GM18508 (cell line): ENCODE measurements around the gene TTC23.

Experiments used
- ATAC-seq: cut with Tn5 transposase; IDR thresholded peaks from one replicate; pipeline ENCODE4 v1.9.1; 2021; ENCODE audit warnings: moderate number of reproducible peaks; ENCODE audit not compliant: insufficient read depth, unreplicated experiment

Gene TTC23

DNA sequence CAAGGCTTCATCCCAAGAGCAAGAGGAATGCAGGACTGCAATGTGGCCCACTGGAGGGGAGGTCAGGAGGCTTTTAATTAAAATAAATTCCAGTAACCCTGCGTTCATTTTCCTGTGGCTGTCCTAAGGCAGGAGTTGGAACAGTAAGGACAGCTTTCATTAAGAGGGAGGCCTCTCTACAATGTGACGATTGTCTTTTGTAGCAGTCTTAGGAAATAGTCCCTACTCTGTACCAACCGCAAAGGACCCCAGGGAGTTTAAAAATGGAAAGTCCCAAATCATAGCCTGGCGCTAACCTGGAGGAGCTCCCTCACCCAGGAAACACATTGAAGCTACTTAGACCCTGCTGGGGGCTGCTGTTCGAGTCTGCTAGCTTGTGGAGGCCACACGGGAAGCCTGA is 81.7 kb downstream of the TTC23 start:
- no peak for ATAC-seq

DNA sequence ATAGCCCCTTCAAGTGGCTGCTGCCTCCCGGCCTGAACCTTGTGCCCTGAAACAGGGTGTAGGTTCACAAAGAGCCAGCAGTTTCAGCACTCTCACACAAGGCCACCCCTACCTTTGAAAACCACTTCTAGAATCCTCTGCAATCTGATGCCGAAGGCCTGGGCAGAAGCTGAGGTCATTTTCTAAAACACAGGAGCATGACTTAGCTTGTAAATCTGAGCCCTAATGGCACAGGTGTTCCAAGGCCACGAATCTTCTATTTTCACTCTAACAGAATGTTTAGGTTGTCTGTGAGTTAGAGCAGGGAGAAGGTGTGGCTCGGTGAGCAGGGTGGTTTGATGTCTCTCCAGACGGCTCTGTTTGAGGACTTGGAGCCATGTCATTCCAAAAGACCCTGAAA is 82.2 kb downstream of the TTC23 start:
- ATAC-seq = no peak

DNA sequence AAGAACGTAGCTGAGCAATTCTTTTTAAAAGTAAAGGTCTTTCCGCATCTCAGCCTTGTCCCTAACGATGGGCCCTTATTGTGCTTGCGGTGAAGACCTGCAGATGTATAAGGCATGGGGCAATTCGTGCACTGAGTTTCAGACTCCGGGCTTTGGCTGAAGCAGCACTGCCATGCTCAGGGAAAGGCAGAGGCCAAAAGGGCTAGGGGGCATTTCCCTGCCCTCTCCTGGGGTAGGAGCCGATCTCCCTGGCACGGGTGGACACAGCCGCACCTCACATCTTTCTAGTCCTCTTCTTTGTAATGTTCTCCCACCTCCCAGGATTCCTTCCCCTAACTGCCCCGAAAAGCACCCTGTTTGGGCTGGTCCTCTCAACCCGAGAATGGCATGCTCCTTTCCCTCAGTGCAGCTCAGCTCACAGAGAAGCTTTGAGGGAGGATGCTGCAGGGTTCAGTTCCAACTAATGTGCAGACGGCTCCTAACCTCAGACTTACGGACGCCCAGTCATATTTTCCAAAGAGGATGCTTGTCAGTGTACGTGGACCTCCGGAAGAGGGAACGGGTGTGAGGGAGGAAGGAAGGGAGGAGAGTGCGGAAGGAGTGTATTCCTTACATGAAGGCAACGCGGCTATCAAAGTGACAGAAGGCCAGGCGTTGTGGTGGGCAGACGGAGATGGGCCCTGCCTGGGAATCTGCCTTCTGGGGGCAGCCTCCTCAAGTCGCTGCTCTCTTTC is 83.3 kb downstream of the TTC23 start:
- no peak for ATAC-seq

DNA sequence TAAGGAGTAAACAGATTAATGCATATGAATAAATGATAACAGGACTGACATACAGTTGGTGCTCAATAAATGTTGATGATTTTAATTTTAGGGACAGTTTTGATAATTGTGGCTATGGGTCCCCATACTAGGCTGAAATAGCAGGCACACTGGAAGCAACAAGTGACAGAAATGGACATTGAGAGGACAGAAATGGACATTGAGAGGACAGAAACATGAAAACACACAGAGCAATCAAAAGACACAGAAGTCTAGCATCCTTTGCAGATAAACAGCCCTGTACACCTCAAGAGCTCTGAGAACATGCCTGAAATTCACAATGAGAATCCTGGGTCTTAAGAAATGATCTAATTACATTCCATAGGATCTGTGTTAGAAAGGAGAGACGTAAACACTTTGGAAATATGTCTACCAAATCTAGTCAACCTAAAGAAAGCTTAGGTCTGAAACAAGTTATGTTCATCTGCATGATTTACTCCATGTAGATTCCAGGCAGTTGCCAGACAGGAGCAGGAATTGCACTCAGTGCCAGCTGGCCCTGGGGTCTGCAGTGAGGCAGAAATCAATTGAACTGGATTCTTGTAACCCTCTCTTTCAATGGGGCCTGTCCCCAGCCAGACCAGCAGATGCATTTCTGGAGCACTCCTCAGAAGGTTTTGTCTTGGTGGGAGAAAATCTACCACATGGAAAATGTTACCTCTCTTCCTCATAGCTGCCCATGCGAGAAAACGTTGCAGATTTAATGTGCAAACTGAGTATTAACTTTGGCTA is 84.2 kb downstream of the TTC23 start:
- no peak for ATAC-seq

DNA sequence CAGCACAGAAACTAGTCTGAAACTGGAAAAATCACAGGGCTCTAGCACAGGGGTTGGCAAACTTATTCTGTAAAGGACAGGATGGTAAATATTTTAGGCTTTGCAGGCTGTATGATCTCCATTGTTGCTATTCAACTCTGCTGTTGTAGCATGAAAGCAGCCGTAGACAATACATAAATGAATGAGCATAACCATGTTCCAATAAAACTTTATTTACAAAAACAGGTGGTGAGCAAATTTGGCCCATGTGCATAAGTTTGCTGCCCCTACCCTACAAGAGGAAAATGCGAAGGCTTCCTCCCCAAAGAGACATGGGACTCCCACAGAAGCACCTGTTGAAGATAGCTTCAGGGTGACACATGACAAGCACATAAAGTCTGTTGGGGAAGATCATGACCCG is 85.3 kb downstream of the TTC23 start:
- no peak for ATAC-seq

DNA sequence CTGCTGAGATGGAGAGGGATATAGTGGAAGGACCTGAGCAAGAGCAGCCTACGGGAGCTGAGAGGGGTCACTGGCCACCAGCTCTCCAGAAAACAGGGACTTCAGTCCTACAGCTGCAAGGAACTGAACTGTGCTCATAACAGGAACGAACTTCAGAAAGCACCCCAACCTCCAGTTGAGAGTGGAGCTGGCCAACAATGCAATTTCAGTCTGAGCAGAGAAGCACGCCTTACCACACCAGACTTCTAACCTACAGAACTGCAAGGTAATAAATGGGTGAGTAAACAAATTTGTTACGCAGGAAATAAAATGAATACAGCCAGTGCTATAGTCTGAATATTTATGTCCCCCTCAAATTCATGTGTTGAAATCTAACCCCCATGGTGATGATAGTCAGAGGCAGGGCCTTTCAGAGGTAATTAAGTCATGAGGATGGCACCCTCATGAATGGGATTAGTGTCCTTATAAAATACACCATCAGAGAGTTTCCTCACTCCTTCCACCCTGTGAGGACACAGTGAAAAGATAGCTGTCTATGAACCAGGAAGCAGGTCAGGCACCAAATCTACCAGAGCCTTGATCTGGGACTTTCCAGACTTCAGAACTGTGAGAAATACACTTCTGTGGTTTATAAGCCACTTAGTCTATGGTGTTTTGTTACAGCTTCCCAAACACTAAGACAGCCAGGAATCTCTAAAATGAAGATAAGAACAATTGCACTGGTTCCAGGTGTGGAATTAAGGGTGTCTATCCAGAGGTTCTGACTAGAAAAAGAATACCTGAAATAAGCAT is 85.9 kb downstream of the TTC23 start:
- no peak for ATAC-seq

DNA sequence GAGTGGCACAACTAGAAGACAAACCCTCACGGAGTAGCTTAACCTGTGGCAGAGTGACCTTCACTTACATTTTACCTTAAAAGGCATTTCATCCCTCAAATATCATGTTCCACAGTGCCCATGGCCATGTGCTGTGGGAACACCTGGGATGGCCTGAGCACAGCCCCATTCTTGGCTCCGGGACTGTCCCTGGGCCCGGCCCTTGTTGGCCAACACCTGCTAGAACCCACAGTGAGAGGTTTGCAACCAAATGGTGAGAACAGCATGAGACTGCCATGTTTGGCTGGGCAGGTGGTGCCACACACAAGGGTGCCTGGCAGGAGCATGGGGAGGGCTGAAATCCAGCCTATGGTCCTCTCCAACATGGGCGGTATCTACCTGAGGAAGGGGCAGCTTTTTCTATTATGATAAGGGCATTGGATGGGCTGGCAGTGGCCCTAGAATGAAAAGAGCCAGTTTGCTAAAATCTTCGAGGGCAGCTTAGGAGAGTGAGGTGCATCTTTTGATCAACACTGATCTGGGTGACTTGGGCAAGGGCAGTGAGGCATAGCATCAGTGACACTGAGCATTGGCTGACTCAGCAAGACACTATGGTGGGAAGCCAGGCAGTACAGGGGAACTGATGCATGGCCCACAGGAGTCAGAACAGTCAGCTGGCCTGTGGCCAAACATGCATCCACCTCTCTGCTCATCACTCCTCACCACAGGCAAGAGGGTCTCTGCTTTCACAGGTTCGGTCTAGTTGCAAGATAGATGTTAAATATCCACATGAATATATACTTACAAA is 90.6 kb downstream of the TTC23 start:
- no peak for ATAC-seq

DNA sequence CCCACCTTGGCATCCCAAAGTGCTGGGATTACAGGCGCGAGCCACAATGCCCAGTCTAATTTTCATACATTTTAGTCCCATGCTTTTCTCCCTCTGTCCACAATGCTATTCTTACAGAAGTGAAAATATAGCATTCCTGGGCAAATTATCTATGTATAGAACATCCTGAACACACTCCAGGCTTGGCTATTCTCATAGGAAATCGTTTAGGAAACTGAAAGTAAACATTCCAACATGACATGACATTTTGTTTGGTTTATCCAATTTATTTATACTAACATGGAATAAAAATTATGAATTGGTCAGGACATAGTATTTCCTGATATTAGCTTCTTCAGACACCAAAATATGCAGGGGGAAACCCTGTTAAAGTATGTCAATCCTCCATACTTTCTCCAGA is 91.9 kb downstream of the TTC23 start:
- ATAC-seq = no peak

DNA sequence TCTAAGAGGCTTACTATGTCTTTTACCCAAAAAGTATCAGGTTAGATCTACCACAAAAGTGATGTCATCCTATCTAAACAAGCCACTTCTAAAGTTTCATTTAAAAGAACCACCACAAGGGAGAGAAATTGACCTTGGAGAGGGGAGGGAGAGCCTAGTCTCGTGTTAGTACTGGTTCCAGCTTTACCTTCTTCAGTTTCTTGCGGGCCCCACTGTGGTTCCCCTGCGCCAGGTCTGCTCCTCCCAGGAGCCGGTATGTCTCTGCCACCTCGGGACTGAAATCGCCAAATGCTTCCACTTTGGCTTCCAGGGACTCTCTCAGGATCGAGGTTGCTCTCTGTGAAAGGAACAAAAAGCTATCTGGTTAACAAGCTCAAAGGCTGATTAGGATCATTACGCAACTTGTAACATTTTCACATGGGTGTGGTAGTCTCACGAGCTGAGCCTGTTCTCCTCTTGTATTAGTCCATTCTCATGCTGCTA is 93.4 kb downstream of the TTC23 start:
- ATAC-seq = no peak

DNA sequence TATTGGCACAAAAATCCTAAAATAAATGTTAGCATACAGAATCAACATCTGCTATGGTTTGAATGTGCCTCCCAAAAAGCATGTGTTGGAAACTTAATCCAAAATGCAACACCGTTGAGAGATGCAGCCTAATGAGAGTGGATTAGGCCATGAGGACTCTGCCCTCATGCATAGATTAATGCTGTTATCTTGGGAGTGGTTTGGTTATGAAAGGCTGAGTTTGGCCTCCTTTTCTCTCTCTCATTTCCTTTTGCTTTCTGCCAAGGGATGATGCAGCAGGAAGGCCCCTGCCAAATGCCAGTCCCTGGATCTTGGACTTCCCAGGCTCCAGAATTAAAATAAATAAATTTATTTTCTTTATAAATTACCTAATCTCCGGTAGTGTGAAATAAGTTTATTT is 95.1 kb downstream of the TTC23 start:
- no peak for ATAC-seq

DNA sequence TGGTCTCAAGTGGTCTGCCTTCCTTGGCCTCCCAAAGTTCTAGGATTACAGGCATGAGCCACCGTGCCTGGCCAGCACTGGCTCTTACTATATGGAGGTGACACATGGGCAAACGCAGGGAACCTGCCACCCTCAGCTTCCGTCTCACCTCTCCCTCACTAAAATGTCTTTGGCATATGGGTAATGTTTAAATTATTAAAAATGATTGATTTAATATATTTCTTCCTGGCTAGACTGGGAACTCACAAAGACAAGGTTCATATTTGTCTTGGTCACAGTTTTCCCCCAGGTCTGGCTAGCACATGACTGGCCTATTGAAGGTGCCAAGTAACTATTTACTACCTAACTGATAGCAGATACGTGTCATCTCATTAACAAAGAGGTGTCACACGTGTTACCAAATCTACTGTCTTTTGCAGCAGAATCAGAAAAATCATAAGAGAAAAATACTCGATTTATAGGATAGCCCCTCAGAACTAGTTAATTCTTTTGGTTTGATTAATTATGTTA is 96.3 kb downstream of the TTC23 start:
- no peak for ATAC-seq

DNA sequence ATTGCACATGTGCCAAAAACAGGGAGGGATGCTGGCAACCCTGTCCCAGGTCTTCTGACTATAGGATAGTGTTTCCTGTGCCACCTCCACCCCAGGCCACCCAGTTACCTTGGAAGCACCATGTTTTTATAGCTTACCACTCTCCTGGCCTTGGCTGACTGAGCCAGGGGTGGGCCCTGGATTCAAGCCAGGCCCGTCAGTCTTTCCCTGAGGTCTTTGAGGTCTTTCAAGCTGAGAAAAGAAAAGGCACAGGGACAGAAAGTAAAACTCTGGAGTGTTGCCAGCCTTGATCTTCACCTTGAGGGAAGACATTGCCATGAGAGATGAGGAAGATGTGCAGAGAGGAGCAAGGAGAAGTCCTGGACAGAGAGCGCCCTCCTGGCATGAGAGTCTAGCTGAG is 98.2 kb downstream of the TTC23 start:
- ATAC-seq = no peak

DNA sequence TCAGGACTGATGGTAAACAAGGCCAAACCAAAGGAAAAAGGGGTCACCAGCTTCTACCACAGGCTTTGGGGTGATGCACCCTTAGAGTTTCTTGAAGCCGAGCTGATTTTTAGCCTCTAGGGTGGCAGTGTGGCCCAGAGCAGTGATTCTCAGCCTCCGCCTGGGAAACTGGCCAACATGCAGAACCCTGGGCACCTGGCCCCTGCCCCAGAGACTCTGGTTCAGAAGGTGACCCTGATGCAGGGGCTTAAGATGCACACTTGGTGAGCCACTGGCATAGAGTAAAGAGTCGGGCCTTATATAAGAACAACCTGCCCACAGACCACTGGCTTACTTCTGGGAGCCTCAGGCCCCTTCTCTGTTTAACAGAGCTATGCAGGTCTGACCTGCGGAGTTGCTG is 100.0 kb downstream of the TTC23 start:
- no peak for ATAC-seq

DNA sequence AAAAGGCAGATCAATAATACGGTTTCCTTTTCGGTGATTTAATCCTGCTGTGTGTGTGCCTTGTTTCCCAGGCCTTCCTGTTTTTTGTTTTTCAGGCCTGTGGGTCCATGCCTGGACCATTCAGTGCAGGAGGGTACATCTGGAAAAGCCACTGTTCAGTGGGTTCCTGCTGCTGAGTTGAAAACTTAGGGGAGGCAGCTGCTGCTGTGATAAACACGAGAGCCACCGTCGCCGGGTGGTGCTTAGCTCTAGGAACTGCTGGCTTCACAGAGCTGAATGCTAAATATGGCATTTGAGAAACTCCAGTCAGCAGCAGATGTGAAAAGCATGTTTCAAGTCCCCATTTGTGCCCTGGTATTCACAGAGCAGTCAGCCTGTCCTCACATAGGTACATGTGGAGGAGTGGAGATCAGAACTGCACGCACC is 100.5 kb downstream of the TTC23 start:
- ATAC-seq = no peak

DNA sequence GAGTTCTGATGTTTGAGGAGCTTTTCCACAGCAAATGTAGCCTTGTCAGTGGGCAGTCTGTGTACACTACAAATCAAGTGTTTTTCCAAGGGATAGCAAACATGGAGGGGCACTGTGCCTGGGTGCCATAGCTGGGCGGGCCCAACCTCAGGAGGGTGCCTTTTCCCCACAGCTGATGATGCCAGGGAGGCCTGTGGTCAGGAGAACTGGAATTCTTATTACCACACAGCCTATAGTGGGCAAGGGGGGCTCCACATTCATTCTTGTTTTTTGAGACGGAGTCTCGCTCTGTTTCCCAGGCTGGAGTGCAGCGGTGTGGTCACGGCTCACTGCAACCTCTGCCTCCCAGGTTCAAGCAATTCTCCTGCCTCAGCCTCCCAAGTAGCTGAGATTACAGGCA is 102.7 kb downstream of the TTC23 start:
- no peak for ATAC-seq

DNA sequence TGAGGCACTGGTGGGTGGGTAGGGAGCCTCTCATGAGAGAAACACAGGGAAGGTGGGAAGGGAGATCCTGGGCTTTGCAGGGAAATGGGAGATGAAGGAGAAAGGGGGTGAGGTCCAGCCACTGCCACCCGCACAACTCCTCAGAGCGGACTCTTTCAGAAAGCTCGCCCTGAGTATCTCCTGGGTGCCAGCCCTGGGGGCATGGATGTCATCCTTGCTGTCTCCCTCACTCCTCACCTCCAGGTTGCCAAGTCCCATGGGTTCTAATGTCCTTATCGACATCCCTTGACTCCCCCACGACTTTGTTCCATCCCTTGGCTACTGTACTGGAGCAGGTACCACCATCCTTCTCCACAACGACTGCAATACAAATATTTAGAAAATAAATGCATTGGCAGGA is 103.6 kb downstream of the TTC23 start:
- ATAC-seq = no peak

DNA sequence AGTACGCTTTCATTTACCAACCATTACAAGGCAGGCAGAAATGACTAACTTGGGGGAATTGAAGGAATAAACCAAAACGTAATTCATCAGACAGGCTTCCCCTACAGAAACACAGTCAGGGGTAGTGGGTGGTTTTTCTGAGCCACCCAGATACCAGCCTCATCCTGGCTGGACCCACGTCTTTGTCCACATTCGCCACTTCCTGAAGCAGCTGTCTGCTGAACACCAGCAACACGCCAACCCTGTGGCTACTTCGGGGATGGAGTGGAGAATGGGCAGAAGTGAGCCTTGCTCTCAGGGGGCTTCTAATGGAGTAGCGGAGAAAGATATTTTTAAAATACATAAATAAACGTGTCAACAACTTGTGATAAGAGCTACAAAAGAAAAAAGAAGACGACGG is 104.4 kb downstream of the TTC23 start:
- no peak for ATAC-seq

DNA sequence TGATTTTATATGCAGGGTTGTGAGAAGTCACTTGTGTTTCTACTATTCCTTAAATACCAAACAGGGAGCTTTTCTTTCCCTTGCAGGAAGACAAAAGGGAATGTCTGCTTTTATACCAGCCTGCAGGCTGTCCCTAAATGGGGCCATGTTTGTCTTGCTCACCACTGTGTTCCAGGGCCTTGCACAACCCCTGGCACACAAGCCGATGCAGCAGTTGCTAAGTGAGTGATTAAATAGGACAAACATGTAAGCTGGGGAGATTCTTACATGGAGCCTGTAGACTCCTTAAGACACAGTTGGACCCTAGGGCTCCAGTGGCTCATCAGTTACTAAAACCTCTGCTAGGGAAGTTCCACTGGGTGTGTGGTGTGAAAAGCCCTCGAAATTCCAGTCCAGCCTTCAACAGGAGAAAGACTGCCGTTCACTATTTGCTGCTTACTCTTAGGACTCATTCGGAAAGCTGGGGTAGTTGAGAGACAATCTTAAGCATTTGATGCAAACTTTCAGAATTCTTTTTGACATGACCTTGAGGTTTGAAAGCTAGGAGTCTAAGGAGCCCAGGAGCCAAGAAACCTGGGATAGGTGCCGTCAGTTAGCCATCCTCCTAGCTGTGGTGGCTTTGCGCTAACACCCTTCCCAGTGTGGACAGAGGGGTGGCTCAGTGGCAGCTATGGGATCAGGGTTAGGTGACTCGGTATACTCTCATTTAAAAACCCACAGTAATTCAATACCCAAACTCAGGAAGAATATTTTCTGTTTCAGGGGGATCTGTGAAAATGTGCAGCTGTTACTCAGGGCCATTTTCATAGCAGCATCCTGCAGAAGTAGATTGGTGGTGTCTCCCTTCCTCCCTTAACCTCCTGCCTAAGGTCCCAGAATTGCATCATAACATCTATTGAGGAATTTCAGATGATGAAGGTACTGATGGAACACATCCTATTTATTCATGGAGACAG is 105.4 kb downstream of the TTC23 start:
- no peak for ATAC-seq

DNA sequence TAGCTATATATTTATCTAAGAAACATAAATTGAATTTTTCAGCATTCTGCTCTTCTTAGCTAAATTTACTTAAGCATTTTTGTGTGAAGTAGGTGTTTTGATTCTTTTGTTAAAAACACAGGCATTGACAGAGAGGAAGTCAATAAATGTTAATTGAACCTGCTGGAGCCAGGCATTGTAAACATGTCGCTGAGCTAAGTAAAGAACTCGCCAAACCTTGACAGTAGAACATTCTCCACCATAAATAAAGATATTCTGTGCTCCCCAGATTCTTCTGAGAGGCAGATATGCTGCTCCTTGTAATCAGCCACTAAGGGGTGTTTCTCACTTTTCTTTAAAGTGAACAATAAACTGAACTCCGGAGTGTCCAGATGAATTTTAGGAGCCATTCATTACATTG is 106.1 kb downstream of the TTC23 start:
- no peak for ATAC-seq
